DMS53 treated with DMSO at 0.1 percent for 48 hours (cell line): ENCODE data around the gene ADAMTS6.

Experiments
- DNase-seq: peaks from one replicate; lab custom pipeline; 2025; ENCODE audit not compliant: unreplicated experiment; lab: John Stamatoyannopoulos, UW

ADAMTS6 gene

GRCh38 chr5:65475336-65475735, 6.4 kb downstream of the ADAMTS6 start:
- DNase-seq: no peak

DNA sequence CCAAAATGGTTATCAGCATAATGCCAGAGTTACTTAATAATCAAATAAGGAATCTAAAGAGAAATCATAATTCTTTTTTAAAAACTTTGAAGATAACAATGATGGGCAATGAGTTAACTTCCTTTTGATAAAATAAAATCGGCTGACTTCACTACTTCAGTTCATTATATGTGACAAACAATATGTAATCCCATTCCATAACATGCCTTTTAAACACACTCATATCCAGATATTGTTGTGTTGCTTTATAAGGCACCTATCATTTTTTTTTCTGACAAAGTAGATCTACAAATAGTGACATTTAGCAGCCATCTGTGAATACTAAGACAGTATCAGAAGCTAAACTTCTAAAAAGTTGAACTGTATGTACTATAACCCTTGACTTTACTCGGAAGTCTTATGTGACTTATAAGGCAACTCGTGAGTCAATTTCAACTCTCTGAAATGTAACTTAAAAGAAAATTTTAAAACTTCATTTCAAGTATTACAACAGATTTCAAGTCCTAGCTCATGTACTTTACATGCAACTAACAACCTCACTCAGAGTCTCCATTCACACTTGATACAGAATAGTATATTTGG, 7.5 kb downstream of the ADAMTS6 start:
- DNase-seq: no peak

DNA sequence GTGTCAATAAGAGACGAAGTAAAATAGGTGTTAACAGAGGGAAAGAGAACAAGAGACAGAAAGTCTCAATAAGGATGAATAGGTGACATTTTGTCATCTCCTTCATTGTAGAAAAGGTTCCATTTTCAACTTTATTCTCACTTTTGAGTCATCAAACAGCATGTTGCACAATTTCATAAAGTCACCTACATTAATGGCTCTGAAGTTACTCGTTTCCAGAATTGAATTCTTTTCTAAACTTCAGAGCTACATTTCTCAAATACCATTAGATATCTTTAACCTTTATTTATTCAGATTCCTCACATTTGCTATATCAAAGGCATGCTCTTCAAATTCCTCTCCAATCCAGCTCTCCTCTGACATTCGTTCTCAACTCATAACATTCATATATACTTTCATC, 13.1 kb downstream of the ADAMTS6 start:
- DNase-seq: no peak

GRCh38 chr5:65462139-65462705, 19.5 kb downstream of the ADAMTS6 start:
- DNase-seq: no peak

- no peak for DNase-seq
Observed at GRCh38 chr5:65461490-65461889, 20.2 kb downstream of the ADAMTS6 start.

GRCh38 chr5:65459995-65460394, 21.7 kb downstream of the ADAMTS6 start:
- no peak for DNase-seq

GRCh38 chr5:65455064-65455463, 26.7 kb downstream of the ADAMTS6 start:
- no peak for DNase-seq

- no peak for DNase-seq
Observed at GRCh38 chr5:65451436-65451835, 30.3 kb downstream of the ADAMTS6 start.

- DNase-seq: no peak
Observed at GRCh38 chr5:65446682-65447081, 35.0 kb downstream of the ADAMTS6 start.

DNA sequence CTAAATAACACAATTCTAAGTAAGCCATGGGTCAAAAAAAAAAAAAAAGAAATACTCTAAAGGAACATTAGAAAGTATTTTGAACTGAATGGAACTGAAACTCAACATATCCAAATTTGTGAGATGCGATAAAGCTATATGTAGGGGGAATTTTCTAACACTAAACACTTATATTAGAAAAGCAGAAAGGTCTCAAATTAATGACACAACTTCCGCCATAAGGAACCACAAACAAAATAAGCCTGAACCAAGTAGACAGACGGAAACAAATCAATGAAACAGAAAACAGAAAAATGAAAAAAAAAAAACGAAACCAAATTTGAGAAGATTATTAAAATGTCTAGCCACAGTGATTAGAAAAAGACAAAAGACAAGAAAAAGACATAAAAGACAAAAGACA, 39.9 kb downstream of the ADAMTS6 start:
- DNase-seq: no peak

- DNase-seq: no peak
Observed at GRCh38 chr5:65440456-65440855, 41.3 kb downstream of the ADAMTS6 start.

DNA sequence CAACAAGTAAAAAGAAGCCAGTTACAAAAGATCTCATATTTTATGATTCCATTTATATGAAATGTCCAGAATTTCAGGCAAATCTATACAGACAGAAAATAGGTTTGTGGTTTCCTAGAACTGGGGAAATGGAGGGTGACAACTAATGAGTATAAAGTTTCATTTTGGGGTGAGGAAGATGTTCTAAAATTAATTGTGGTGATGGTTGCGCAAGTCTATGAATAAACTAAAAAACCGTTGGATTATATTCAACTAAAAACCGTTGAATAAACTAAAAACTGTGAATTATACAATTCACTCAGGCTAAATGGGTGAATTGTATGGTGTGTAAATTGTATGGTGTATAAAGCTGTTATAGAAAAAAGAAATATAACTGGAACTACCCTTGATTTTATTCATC, 47.6 kb downstream of the ADAMTS6 start:
- no peak for DNase-seq

GRCh38 chr5:65426656-65427055, 55.1 kb downstream of the ADAMTS6 start:
- no peak for DNase-seq

DNA sequence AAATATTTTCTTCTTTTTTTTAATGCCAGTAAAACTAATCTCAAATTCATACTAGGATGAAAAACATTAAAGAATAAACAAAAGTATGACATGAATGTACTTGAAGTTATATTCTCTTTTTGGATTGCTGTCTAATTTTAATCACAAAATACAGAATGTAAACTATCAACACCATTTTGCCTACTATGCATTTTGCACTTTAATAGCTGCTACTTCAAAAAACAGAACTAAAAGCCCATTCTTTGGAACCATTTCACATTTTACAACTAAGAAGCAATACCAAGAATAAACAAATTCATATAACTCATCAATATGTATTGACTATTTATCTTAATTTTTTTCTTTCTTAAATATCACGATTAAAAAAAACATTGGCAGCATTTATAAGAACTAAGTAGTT, 58.1 kb downstream of the ADAMTS6 start:
- no peak for DNase-seq

DNA sequence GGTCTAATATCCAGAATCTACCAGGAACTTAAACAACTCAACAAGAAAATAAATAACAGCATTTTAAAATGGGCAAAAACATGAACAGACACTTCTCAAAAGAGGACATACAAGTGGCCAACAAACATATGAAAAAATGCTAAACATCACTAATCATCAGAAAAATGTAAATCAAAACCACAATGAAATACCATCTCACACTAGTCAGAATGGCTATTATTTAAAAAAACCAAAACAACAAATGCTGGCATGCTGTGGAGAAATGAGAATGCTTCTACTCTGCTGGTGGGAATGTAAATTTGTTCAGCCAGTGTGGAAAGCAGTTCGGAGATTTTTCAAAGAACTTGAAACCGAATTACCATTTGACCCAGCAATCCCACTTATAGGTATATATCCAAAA, 63.1 kb downstream of the ADAMTS6 start:
- DNase-seq: no peak

DNA sequence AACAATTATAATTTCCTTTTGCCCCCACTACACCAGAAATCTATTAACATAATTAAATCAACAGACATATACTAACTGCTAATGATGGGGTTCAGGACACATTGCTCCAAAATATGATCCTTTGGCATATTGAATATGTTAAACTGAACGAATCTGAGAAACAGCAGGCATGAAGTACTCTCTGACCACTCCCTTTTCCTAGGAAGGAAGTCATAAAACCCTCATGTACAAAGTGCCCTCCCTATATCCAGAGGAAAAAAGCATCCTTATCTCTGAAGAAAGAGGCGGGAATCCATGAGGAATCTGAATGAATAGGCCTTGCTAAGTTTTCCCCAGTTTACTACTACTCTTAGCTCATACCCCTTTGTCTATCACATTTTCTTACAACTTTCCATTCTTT, 67.9 kb downstream of the ADAMTS6 start:
- DNase-seq: no peak

DNA sequence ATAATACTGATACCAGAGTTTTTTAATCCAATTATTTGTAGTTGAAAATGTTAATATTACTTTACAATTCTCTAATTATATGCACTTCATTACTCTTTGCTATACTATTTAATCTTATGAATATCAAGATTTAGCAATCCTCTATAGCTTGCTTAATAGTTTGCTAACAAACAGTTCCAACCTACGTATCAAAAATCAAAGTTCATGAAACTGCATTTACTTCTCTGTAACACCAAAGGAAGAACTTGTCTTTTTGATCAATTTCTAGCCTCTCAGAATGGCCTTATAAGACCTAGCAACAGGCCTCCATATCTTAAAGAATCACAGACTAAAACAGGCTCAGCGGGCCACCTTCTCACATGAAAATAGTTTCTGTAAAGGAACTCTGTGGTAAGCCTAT, 68.9 kb downstream of the ADAMTS6 start:
- no peak for DNase-seq

GRCh38 chr5:65411356-65411755, 70.4 kb downstream of the ADAMTS6 start:
- no peak for DNase-seq

GRCh38 chr5:65395526-65396155, 86.1 kb downstream of the ADAMTS6 start:
- DNase-seq: no peak

- DNase-seq: no peak
Observed at GRCh38 chr5:65394087-65394486, 87.6 kb downstream of the ADAMTS6 start.

GRCh38 chr5:65391591-65391990, 90.1 kb downstream of the ADAMTS6 start:
- no peak for DNase-seq

DNA sequence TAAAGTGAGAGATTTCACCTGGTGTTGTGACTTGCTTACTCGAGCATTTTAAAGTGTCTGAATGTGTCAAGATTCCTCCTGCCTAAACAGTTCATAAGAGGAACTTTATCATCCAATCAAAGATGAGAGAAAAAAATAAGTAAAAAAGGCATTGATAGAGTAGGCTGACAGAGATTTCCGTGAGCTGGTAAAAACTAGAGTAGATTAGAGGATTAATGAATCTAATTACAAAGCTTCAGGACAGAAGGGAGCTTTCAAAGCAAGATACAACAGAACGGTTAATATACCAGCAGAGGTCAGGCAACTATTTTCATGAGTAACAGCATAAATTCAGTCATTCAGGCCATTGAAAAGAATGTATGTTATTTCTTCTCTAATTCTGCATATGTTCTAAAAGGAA, 91.5 kb downstream of the ADAMTS6 start:
- no peak for DNase-seq

- no peak for DNase-seq
Observed at GRCh38 chr5:65383859-65384258, 97.9 kb downstream of the ADAMTS6 start.
